ENCODE measurements around the gene SEMA5A.

GRCh38 chr5:9241479-9242305, 304.2 kb downstream of the SEMA5A start:
- TF ChIP-seq ZNF544 (tag by site-specific recombination; IDR thresholded peaks at IDR 0.05) = no peak
- no peak for TF ChIP-seq ZNF658 (tag by site-specific recombination; IDR thresholded peaks at IDR 0.05)
- TF ChIP-seq CTCF (tag by site-specific recombination; IDR thresholded peaks at IDR 0.05) = no peak
- no peak for TF ChIP-seq ZBTB11 (tag by site-specific recombination; conservative IDR thresholded peaks at IDR 0.05; ENCODE audit: low read depth)
